HG03354 (cell line): Measurements from ENCODE around the gene COX6A2.

Source experiments
- ATAC-seq: cut with Tn5 transposase; IDR thresholded peaks from one replicate; pipeline ENCODE4 v1.9.1; 2021; ENCODE audit warnings: mild to moderate bottlenecking; ENCODE audit not compliant: unreplicated experiment, poor library complexity, severe bottlenecking

The COX6A2 gene

DNA sequence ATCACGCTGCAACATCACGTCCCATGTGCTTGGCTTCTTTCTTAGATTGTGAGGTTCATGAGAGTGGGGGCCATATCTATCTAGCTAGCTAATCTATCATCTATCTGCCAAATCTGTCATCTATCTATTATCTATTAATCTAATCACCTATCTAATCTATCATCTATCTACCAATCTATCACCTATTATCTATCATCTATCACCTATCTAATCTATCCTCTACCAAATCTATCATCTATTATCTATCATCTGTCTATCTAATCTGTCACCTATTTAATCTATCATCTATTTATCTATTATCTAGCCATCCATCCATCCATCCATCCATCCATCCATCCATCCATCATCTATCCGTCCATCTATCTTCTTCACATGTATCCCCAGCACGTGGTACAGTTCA lies 14.2 kb downstream of the COX6A2 start:
- no peak for ATAC-seq

DNA sequence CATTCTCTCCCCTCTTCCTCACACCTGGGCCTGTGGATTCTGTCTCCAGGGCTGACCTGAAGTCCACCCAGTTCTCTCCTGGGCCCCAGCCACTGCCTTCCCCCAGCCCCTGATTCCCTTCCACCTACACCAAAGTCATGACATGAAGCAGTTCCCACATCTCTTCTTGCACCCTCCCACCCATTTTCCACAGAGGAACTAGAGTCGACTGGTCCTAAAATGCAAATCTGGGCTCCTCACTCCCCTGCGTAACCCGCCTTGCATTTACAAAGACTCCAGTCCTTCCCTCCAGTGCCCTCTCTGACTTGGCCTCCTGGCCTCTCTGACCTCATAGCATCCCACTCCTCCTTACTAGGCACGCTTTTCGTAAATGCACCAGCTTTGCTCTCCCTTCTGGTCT lies 14.8 kb downstream of the COX6A2 start:
- no peak for ATAC-seq

- ATAC-seq, result no peak
Observed at GRCh38 chr16:31412750-31413149, 15.4 kb downstream of the COX6A2 start.

DNA sequence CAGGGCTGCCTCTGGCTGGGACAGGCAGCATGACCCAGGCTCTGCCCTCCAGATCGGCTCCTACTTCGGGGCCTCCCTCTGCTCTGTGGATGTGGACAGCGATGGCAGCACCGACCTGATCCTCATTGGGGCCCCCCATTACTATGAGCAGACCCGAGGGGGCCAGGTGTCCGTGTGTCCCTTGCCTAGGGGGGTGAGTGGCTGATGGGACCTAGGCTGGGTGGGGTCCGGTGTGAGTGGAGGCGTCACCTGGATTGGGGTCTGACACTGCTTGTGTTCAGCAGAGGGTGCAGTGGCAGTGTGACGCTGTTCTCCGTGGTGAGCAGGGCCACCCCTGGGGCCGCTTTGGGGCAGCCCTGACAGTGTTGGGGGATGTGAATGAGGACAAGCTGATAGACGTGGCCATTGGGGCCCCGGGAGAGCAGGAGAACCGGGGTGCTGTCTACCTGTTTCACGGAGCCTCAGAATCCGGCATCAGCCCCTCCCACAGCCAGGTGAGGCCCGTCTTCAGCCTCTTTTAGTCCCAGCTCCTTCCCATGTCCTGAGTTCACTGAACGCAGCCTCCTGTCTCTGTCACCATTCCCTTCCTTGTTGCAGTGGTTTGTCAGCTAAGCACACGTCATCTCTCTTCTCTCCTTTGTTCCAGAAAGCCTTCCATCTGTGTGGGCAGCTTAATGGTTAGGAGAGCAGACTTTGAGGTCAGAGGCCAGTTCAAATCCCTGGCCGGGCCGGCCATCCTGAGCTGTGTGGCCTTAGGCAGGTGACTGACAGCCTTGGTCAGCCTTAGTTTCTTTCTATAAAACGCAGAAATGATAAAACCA lies 16.9 kb downstream of the COX6A2 start:
- no peak for ATAC-seq

DNA sequence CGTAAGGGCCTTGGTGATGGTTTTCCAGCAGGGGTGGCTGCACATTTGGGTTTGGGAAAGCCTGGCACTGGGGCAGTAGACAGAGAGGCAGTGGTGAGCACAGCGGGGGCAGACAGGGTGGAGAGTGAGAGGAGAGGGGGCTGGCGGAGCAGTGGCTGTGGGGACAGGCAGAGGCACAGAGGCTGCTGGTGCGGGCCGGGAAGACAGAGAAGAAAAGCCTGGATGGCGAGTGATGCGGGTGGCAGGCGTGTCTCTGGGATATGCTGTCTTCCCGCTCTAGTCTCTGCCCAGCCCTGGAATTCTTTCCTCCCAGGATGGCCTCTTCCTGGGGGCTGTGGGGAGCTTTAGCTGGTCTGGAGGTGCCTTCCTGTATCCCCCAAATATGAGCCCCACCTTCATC lies 18.1 kb downstream of the COX6A2 start:
- ATAC-seq, result no peak

DNA sequence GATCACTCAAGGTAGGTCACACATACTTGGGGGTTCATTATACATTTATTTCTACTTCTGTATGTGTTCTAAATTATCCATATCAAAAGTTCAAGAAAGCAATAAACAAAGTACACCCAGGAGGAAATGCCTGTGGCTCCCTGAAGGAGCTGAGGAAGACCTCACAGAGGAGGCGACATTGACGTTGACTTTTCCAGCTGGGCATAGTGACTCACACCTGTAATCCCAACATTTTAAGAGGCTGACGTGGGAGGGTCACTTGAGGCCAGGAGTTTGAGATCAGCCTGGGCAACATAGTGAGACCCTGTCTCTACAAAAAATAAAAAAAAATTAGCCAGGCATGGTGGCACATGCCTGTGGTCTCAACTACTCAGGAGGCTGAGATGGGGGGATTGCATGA lies 18.7 kb downstream of the COX6A2 start:
- ATAC-seq, result no peak

DNA sequence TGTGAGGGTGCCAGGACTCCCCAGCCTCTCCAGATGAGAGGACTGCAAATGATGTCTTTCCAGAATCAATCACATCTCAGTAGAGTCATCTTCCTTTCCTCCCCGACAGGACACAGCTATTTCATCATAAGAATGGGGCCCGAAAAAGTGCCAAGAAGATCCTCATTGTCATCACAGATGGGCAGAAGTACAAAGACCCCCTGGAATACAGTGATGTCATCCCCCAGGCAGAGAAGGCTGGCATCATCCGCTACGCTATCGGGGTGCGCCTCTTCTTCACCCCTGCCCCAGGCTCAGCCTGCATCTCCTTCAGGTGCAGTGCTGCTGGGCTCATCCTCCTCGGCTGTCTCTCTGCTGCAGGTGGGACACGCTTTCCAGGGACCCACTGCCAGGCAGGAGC lies 20.8 kb downstream of the COX6A2 start:
- ATAC-seq, result no peak

DNA sequence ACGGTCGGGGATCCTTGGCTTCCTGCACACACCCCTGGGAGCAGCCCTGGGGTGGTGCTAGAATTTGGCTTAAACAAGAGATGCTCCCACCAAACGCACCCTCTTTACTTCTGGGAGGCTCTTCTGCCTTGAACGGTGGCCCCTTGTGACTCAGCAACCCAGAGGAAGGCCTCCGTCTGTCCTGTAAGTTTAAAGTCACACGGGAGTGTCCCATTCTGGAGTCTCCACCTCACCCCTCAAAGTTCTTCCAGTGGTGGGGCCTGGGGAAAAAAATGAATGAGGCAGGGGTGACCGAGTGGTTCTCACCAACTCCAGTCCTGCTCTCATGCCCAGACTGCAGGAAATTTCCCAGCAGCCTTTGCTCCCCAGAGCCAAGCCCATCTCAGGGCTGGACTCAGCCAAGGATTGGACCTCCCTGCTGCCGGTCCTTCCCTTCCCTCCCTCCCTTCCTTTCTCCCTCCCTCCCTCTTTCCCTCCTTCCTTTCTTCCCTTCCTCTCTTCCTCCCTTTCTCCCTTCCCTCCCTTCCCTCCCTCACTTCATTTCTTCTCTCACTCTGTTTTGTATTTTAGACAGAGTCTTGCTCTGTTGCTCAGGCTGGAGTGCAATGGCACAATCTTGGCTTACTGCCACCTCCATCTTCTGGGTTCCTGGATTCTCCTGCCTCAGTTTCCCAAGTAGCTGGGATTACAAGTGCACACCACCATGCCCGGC lies 23.7 kb downstream of the COX6A2 start:
- no peak for ATAC-seq

DNA sequence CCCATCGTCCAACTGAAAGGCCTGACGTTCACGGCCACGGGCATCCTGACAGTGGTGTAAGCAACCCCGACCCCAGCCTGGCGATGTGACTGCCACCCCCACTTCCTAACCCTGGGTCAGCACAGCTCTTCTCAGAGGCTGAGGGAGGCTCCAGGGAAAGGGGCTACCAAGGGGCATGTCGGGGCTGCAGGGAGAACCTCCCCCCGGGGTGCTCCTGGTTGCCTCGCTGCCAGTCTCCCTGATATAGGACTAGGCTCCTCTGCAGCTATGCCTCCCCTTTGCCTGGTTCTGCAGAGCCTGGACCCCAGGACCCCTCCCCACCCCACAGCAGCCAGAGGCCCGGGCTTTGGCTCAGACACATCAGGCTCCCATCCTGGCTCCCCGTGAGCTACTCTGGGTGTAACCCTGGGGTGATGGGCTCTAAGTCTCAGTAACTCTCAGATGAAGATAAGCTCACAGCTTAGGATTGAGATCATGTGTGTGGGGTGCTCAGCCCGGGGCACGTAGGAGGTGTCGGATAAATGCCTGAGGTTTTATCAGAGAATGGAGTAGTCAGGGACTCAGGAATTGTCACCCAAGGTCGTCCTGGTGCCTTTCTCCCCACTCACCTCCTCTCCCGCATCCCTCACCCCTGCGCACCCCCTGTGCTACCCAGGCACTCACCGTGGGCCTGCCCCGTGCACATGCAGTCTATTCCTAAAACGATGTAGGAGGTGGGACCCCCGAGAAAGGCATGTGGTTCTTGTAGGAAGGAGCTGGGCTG lies 24.4 kb downstream of the COX6A2 start:
- ATAC-seq, result no peak

DNA sequence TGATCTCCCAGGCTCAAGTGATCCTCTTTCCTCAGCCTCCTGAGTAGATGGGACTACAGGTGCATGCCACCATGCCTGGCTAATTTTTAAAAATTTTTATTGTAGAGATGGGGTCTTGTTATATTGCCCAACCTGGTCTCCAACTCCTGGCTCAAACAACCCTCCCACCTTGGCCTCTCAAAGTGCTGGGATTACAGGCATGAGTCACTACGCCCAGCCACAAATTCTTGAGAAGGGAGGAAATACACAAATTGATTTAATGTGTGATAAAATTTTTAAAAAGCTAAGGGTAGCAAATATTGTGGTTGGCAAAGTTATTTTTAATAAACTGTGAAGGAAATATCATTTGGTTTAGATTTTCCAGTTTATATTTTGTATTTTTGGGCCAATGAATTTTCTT lies 25.5 kb downstream of the COX6A2 start:
- no peak for ATAC-seq

- ATAC-seq, result no peak
Observed at GRCh38 chr16:31401436-31401835, 26.7 kb downstream of the COX6A2 start.

DNA sequence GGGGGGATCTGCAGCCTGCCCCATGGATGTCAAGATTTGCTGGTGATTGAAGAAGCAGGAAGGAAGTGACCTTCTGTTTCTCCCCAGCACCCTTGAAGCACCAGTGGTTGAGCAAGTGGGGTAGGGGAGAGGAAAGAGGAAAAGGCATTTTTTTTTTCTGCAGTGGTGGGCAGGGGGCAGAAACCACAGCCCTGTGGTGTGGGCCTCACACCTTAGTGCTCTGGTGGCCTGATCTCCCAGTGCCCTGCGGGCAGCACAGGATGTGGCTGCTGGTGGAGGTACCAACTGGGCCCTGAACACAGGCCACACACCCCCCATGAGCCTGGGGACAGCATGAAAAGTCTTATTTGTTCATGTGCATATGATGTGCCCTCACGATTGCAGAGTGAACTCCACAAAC lies 28.0 kb downstream of the COX6A2 start:
- no peak for ATAC-seq

DNA sequence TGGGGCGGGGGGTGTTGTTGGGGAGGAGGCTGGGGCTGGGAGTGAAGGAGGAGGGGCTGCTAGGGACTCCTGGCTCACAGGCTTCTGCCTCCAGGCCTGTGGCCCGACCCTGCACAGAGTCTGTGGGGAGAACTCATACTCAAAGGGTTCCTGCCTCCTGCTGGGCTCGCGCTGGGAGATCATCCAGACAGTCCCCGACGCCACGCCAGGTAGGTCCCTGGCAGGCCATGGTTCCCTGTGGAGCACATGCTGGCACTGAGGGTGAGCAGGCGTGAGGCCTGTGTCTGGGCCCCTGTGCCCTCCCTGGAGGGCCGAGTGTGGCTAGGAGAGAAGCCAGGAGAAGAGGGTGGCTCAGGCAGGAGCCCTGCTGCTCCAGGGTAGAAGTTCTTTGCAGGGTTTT lies 30.5 kb downstream of the COX6A2 start:
- ATAC-seq, result no peak

DNA sequence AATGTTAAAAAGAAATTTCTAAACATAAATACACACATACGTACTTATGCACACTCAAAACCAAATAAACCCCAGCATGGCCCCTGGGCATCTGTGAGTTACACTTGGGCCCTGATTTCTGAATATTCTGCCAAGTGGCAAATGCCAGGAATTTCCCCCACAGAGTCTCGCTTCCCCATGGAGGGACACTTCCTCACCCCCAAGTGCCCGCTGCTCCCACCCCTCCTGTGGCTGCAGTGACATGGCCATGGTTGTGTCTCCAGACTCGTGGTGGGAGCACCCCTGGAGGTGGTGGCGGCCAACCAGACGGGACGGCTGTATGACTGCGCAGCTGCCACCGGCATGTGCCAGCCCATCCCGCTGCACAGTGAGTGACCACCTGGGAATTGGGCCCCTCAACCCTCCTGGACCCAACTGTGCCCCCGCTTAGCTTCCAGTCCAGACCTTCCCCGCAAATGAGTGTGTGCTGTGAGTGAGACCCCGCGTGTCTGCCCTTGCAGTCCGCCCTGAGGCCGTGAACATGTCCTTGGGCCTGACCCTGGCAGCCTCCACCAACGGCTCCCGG lies 31.0 kb downstream of the COX6A2 start:
- no peak for ATAC-seq

DNA sequence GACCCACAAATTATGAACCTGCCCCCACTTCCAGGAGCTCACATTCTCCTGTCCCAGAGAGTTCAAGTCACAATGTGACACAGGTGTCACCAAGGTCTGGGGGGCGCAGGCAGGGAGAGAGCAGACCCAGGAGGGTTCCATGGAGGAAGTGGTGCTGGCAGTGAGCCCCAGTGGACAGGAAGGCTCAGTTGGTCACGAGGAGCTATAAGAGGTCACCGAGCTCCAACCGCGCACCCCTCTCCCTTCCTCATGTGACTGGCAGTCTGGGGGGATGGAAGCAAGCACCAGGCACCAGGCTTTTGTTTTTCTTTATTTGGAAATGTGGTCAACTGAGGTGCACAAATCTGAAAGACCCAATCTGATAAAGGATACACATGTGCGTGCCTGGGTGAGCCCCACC lies 32.5 kb downstream of the COX6A2 start:
- no peak for ATAC-seq

- ATAC-seq, result no peak
Observed at GRCh38 chr16:31393056-31393455, 35.1 kb downstream of the COX6A2 start, which contains the start of gene ITGAD. Gene ITGAD, plus strand, starts transcription at chr16:31393335. Its CDS starts 26 bp downstream, at chr16:31393361.

DNA sequence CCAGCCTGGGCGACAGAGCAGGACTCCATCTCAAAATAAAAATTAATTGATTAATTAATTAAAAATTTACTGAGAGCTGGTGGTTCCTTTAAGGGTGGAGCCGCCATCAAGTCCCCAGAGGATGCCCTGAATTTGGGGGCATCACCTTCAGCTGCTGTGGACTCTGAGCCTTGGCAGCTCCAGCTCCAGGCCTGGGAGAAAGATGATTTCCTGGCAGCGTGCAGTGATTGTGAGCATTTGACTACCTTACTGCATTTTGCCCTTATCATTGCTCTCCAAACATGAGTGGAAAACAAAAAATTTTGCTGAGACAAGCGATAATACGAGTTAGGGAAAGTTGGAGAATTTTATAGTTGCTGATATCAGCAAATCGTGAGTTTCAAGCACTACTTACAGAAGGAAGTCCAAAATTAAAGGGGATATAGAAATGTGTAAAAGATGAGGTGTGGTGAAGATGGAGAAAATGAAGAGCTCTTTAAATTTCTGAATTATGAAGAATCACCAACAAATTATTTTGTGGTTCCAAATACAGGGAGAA lies 37.6 kb downstream of the COX6A2 start:
- no peak for ATAC-seq

- no peak for ATAC-seq
Observed at GRCh38 chr16:31388535-31388934, 39.6 kb downstream of the COX6A2 start.

DNA sequence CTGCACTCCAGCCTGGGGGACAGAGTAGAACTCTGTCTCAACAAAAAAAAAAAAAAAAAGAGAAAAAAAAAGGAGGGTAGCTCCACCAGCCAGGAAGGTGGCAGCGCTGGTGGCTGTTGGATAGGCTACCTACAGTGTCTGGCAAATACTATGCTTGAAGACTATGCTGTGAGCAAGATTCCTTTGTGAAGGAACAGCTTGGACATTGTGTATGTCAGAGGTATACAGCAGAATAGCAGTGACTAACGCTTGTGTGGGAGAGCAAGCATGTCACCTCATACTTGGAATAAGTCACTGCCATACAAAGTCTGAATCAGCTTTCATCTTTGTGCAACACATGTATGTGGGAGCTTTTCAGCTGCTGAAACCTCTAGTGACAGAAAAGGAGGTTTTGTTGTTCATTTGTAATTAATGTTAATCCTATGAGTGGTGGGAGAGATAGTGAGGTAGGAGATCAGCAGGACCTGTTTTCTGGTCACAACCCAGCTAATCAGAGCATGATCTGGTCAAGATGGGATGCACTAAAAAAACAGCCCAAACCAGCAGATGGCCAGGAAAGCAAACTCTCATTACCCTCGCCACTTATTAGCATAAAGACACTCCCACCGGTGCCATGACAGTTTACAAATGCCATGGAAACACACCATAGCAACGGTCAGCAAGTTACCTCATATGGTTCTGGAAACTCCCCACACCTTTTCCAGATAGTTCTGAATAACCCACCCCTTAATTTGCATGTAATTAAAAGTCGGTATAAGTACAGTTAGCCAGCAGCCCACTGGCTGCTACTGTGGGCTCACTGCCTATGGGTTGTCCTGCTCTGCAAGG lies 41.8 kb downstream of the COX6A2 start:
- ATAC-seq, result no peak
